ENCODE data around the gene ZNF605. TPM values are rescaled to one million over a fixed set of nuclear protein-coding genes. Genes with fewer than 3 reads are reported as not detected.
"Not testable (repeated sequence)": the region's sequence is repeated elsewhere in the genome, so short reads cannot be mapped to it uniquely, and the experiment has no call there.

The ZNF605 gene
- total RNA-seq, 1 donor from 2014 or later = 6.6 TPM

- Histone ChIP-seq H3K4me3 (ENCODE audit: low read depth, low read length) (no peak overlapping the region), H3K36me3 (ENCODE audit: control insufficient read depth, insufficient read depth, low read length) (no peaks in the 10 kb centered on the region), H3K27me3 (ENCODE audit: control insufficient read depth, insufficient read depth, low read length) (no peaks in the 10 kb centered on the region)
- no peak for TF ChIP-seq CTCF (IDR thresholded peaks at IDR 0.05; ENCODE audit: insufficient read depth, low read length, poor library complexity, severe bottlenecking)
- no peak for DNase-seq (ENCODE audit: low read depth)
Measured at GRCh38 chr12:132967736-132968135, 11.6 kb upstream of the ZNF605 start.

GRCh38 chr12:132966676-132967415 lies 10.7 kb upstream of the ZNF605 start:
- Histone ChIP-seq H3K4me3 (ENCODE audit: low read depth, low read length) (no peak overlapping the region), H3K27me3 (ENCODE audit: control insufficient read depth, insufficient read depth, low read length) (no peaks in the 10 kb centered on the region), H3K36me3 (ENCODE audit: control insufficient read depth, insufficient read depth, low read length) (no peaks in the 10 kb centered on the region)
- no peak for DNase-seq (ENCODE audit: low read depth)
- no peak for TF ChIP-seq CTCF (IDR thresholded peaks at IDR 0.05; ENCODE audit: insufficient read depth, low read length, poor library complexity, severe bottlenecking)

GRCh38 chr12:132965796-132966195 lies 9.7 kb upstream of the ZNF605 start:
- H3K4me3 ChIP-seq (ENCODE audit: low read depth, low read length) = no peak overlapping the region
- no peak for TF ChIP-seq CTCF (IDR thresholded peaks at IDR 0.05; ENCODE audit: insufficient read depth, low read length, poor library complexity, severe bottlenecking)
- no peaks in the 10 kb centered on the region for H3K27me3 ChIP-seq (ENCODE audit: control insufficient read depth, insufficient read depth, low read length)
- DNase-seq (ENCODE audit: low read depth) = no peak
- no peaks in the 10 kb centered on the region for H3K36me3 ChIP-seq (ENCODE audit: control insufficient read depth, insufficient read depth, low read length)

DNA sequence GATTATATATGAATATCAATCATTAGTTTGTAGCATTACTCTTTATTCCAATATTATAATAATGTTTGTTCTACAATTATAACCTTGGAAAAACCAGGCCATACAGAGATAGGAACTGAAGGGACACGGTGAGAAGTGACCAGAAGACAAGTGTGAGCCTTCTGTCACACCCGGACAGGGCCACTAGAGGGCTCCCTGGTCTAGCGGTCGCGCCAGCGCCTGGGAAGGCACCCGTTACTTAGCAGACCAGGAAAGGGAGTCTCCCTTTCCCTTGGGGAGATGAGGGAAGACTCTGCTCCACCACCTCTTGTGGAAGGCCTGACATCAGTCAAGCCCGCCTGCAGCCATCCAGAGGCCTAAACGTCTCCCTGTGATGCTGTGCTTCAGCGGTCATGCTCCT lies 7.8 kb upstream of the ZNF605 start:
- not testable (repeated sequence) for H3K4me3 ChIP-seq (ENCODE audit: low read depth, low read length); H3K27me3 ChIP-seq (ENCODE audit: control insufficient read depth, insufficient read depth, low read length); DNase-seq (ENCODE audit: low read depth); H3K36me3 ChIP-seq (ENCODE audit: control insufficient read depth, insufficient read depth, low read length)

DNA sequence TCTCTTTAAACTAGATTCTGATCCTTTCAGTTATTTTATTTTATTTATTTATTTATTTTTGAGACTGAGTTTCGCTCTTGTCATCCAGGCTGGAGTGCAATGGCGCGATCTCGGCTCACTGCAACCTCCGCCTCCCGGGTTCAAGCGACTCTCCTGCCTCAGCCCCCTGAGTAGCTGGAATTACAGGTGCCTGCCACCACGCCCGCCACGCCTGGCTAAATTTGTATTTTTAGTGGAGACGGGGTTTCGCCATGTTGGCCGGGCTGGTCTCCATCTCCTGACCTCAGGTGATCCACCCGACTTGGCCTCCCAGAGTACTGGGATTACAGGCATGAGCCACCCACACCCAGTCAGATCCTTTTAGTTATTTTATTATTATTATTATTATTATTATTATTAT lies 5.7 kb upstream of the ZNF605 start:
- H3K27me3 ChIP-seq (ENCODE audit: control insufficient read depth, insufficient read depth, low read length); DNase-seq (ENCODE audit: low read depth); H3K4me3 ChIP-seq (ENCODE audit: low read depth, low read length); H3K36me3 ChIP-seq (ENCODE audit: control insufficient read depth, insufficient read depth, low read length): not testable (repeated sequence)

DNA sequence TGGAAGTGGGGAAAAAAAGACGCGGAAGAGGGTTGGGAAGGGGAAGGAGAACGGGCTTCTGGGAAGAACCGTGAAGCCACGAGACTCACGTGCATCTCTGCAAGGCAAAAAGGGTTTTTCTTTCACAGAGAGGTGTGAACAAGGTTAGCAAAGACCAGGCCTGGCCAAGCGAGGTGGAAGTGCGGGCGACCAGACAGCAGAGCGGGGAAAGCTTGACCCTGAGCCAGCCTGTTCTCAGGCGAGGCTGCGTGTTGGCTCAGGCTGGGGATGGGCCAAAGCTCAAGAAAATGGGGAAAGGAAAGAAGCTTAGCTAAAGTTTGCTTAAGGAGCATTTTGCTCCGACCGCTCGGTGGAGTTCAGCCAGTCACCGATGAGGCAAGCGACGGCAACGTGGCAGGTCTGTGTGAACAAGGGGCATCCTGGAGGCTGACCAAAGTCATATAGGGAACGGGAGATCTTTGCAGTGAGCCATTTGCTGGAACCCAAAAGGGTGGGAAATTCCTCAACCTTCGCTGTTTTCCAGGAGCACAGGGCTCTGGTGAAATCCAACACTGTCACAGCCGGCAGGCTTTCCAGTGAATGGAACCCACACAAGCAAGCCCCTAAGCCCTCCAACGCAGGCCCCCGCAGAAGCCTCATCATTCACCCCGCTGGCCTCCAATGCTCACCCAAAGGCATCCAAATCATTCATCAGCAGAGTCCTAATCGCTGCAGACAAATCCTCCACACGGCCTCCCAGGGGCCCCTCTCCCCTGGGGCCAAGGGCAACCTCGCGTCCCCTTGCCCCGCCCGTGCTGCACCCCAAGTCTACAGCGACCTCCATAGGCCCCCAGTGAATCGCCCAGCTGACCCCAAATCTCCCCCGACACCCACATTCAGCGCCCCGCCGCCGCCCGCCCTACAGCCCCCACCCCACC lies 754 bp downstream of the ZNF605 start:
- peak overlapping the region; percentile 64 for H3K4me3 ChIP-seq (ENCODE audit: low read depth, low read length)
- no peak for DNase-seq (ENCODE audit: low read depth)
- H3K27me3 ChIP-seq (ENCODE audit: control insufficient read depth, insufficient read depth, low read length) = no peaks in the 10 kb centered on the region
- no peak for TF ChIP-seq CTCF (IDR thresholded peaks at IDR 0.05; ENCODE audit: insufficient read depth, low read length, poor library complexity, severe bottlenecking)
- no peaks in the 10 kb centered on the region for H3K36me3 ChIP-seq (ENCODE audit: control insufficient read depth, insufficient read depth, low read length)
